Peyer's patch (tissue), 4 donors: Measurements from ENCODE around the gene ZNF428. TPM values are rescaled to one million over a fixed set of nuclear protein-coding genes. Genes with fewer than 3 reads are reported as not detected.

ENCODE experiments used
- DNase-seq, 3 donors: peaks; one replicate each; pipeline ENCODE4 v3.0.0-alpha.2; 2017 to 2019
- H3K27ac ChIP-seq, 4 donors: fragments of 200-600 bp; sonication (generic); one replicate each; pipeline ENCODE4 v1.5.1; 2016 to 2019
- H3K27me3 ChIP-seq, 2 donors: fragments of 200-600 bp; sonication (generic); one replicate each; pipeline ENCODE4 v1.5.1; 2019
- H3K36me3 ChIP-seq, 3 donors: fragments of 200-600 bp; sonication (generic); one replicate each; pipeline ENCODE4 v1.5.1; 2016 to 2019
- H3K4me1 ChIP-seq, 4 donors: fragments of 200-600 bp; sonication (generic); one replicate each; pipeline ENCODE4 v1.5.1; 2016 to 2019
- H3K4me3 ChIP-seq, 4 donors: fragments of 200-600 bp; sonication (generic); 1 replicate in 3 of 4; 2 replicates in 1 of 4; pipeline ENCODE4 v1.5.1; 2016 to 2019; ENCODE audit warnings: mild to moderate bottlenecking in 1 of 4
- H3K9me3 ChIP-seq, 4 donors: fragments of 200-600 bp; sonication (generic); one replicate each; pipeline ENCODE4 v1.5.1; 2016 to 2019; ENCODE audit warnings: mild to moderate bottlenecking in 1 of 4
- POLR2A ChIP-seq, 2 donors: fragments of 450-650 bp; IDR thresholded peaks; one replicate each; pipeline ENCODE4 v1.5.1; 2017; ENCODE audit warnings: antibody characterized with exemption in 2 of 2, mild to moderate bottlenecking in 2 of 2, moderate library complexity in 2 of 2
- total RNA-seq, 4 donors: library from RNA; depleted of rRNA; stranded (reverse); fragments of >200 nt; gene quantifications; one replicate each; pipeline ENCODE4 v1.1.0, GENCODE V29; 2016
- TF ChIP-seq, protein P1 (sequence below), 6 experiments: fragments of 450-650 bp in 4 of 6; fragments of 200-600 bp in 2 of 6; sonication (generic) in 1 of 6; IDR thresholded peaks; one replicate each; pipeline ENCODE4 v1.5.1; 2017 to 2019; ENCODE audit warnings: antibody characterized with exemption in 6 of 6, mild to moderate bottlenecking in 3 of 6, moderate library complexity in 1 of 6

Gene ZNF428
- total RNA-seq, 4 donors from 2014 or later: 10.5 to 28.1 (median 11.6) TPM

GRCh38 chr19:43634872-43635560, 15.6 kb upstream of the ZNF428 start:
- peaks cover 0 to 7% (median 1%) of the 10 kb centered on the region in 4 donors for H3K4me1 ChIP-seq
- H3K4me3 ChIP-seq: no peak overlapping the region
- no peak for TF ChIP-seq POLR2A (IDR thresholded peaks at IDR 0.05)
- TF ChIP-seq, protein P1, sequence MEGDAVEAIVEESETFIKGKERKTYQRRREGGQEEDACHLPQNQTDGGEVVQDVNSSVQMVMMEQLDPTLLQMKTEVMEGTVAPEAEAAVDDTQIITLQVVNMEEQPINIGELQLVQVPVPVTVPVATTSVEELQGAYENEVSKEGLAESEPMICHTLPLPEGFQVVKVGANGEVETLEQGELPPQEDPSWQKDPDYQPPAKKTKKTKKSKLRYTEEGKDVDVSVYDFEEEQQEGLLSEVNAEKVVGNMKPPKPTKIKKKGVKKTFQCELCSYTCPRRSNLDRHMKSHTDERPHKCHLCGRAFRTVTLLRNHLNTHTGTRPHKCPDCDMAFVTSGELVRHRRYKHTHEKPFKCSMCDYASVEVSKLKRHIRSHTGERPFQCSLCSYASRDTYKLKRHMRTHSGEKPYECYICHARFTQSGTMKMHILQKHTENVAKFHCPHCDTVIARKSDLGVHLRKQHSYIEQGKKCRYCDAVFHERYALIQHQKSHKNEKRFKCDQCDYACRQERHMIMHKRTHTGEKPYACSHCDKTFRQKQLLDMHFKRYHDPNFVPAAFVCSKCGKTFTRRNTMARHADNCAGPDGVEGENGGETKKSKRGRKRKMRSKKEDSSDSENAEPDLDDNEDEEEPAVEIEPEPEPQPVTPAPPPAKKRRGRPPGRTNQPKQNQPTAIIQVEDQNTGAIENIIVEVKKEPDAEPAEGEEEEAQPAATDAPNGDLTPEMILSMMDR (IDR thresholded peaks at IDR 0.05): no peak
- no peak overlapping the region for H3K27ac ChIP-seq
- DNase-seq: no peak
- no peaks in the 10 kb centered on the region for H3K9me3 ChIP-seq
- H3K36me3 ChIP-seq: no peaks in the 10 kb centered on the region
- no peaks in the 10 kb centered on the region for H3K27me3 ChIP-seq

DNA sequence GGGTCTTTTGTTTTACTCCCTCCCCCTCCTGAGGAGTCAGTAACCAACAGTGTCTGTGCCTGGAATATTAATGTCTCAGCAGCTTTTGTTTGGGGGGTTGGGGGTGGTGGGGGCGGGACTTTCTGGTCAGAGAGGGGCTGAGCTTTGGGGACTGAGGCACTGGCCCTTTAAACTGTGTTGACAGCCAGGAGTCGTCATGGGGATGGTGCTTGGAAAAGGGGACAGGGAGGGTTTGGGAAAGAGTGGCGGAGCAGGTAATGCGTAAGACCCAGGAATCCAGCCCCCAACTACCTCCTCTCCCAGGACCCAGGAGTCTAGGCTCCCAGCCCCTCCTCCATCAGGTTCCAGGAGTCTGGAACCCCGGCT, 15.1 kb upstream of the ZNF428 start:
- Histone ChIP-seq H3K27me3 (no peaks in the 10 kb centered on the region), H3K9me3 (no peaks in the 10 kb centered on the region), H3K4me3 (no peak overlapping the region), H3K36me3 (no peaks in the 10 kb centered on the region), H3K4me1 (peaks cover 0 to 6% (median 0%) of the 10 kb centered on the region in 4 donors), H3K27ac (no peak overlapping the region)
- no peak for DNase-seq
- TF ChIP-seq, protein P1 (IDR thresholded peaks at IDR 0.05): no peak
- TF ChIP-seq POLR2A (IDR thresholded peaks at IDR 0.05): no peak

GRCh38 chr19:43634068-43634467, 14.6 kb upstream of the ZNF428 start:
- no peaks in the 10 kb centered on the region for H3K9me3 ChIP-seq
- no peak overlapping the region for H3K4me3 ChIP-seq
- no peaks in the 10 kb centered on the region for H3K36me3 ChIP-seq
- H3K27ac ChIP-seq: no peak overlapping the region
- TF ChIP-seq, protein P1 (IDR thresholded peaks at IDR 0.05): no peak
- TF ChIP-seq POLR2A (IDR thresholded peaks at IDR 0.05): no peak
- H3K27me3 ChIP-seq: no peaks in the 10 kb centered on the region
- DNase-seq: no peak
- H3K4me1 ChIP-seq: peaks cover 0 to 2% (median 0%) of the 10 kb centered on the region in 4 donors

DNA sequence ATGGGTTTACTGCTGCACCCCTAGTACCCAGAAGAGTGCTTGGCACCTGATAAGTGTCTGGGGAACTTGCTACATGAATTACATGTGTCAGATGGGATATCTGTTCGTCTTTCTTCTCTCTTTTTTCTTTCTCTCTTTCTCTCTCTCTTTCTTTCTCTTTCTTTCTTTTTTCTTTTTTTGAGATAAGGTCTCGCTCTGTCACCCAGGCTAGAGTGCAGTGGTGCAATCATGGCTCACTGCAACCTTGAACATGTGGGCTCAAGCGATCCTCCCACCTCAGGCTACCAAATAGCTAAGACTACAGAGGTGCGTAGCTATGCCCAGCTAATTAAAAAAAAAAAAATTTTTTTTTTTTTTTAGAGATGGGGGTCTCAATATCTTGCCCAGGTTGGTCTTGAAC, 14.1 kb upstream of the ZNF428 start:
- no peak for DNase-seq
- no peak for TF ChIP-seq POLR2A (IDR thresholded peaks at IDR 0.05)
- TF ChIP-seq, protein P1 (IDR thresholded peaks at IDR 0.05): no peak
- Histone ChIP-seq H3K27ac (no peak overlapping the region), H3K4me1 (no peaks in the 10 kb centered on the region), H3K27me3 (no peaks in the 10 kb centered on the region), H3K9me3 (no peaks in the 10 kb centered on the region), H3K4me3 (no peak overlapping the region), H3K36me3 (no peaks in the 10 kb centered on the region)

DNA sequence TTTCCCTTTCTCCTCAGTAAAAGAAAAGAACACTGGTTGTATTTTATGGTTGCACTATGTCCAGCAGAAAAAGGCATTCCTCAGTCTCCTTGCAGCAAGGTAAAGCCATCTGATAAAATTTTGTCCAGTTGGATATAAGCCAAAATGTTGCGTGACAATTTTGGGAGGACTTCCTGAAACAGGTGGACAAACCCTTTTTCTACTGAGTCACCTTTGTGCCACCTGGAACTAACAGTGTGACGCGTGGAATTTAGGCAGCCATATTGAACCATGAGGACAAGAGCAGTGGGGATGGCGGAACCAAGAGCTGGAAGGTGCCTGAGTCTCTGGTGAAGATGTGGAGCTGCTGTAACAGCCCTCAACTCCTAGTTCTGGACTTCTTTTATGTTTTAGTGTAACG, 12.1 kb upstream of the ZNF428 start:
- Histone ChIP-seq H3K4me1 (no peaks in the 10 kb centered on the region), H3K4me3 (no peak overlapping the region), H3K36me3 (no peaks in the 10 kb centered on the region), H3K27me3 (no peaks in the 10 kb centered on the region), H3K9me3 (no peaks in the 10 kb centered on the region), H3K27ac (no peak overlapping the region)
- no peak for TF ChIP-seq POLR2A (IDR thresholded peaks at IDR 0.05)
- TF ChIP-seq, protein P1 (IDR thresholded peaks at IDR 0.05): no peak
- no peak for DNase-seq
